Right atrium auricular region (tissue), 2 donors: Measurements from ENCODE around the gene GPR173. TPM values are rescaled to one million over a fixed set of nuclear protein-coding genes. Genes with fewer than 3 reads are reported as not detected.

Experiments used
- DNase-seq: peaks from one replicate; pipeline ENCODE4 v3.0.0-alpha.2; 2019; ENCODE audit warnings: low spot score
- H3K27ac ChIP-seq, 2 donors: fragments of 200-600 bp; sonication (generic); 1 replicate in 1 of 2; 2 replicates in 1 of 2; pipeline ENCODE4 v1.5.1; 2016 to 2019
- H3K27me3 ChIP-seq, 2 donors: fragments of 200-600 bp; sonication (generic); one replicate each; pipeline versions ENCODE4 v1.5.1 to v1.6.0; 2017 to 2019
- H3K36me3 ChIP-seq: fragments of 200-600 bp; sonication (generic); one replicate; pipeline ENCODE4 v1.5.1; 2016
- H3K4me1 ChIP-seq, 2 donors: fragments of 200-600 bp; sonication (generic); one replicate each; pipeline versions ENCODE4 v1.5.1 to v1.6.0; 2017 to 2019
- H3K4me3 ChIP-seq, 2 donors: fragments of 200-600 bp; sonication (generic); 1 replicate in 1 of 2; 2 replicates in 1 of 2; pipeline ENCODE4 v1.5.1; 2017 to 2019; ENCODE audit warnings: mild to moderate bottlenecking in 1 of 2, moderate library complexity in 1 of 2
- H3K9me3 ChIP-seq, 2 donors: fragments of 200-600 bp; sonication (generic); one replicate each; pipeline ENCODE4 v1.5.1; 2019
- CTCF ChIP-seq, 2 donors: fragments of 200-600 bp; sonication (generic); IDR thresholded peaks; one replicate each; pipeline ENCODE4 v1.5.1; 2019; ENCODE audit warnings: antibody characterized with exemption in 2 of 2
- total RNA-seq, 2 donors: library from RNA; depleted of rRNA; stranded (reverse); fragments of >200 nt; gene quantifications; one replicate each; pipeline ENCODE4 v1.1.0, GENCODE V29; 2016

Gene GPR173
- total RNA-seq, 2 donors from 2014 or later = 0.93 to 2.4 TPM

- no peak overlapping the region for H3K4me3 ChIP-seq
- no peaks in the 10 kb centered on the region for H3K27me3 ChIP-seq
- H3K27ac ChIP-seq = no peak overlapping the region
- H3K4me1 ChIP-seq = no peaks in the 10 kb centered on the region
- no peaks in the 10 kb centered on the region for H3K36me3 ChIP-seq
- peak in 1 of 2 donors; percentile 12 for TF ChIP-seq CTCF (IDR thresholded peaks at IDR 0.05)
- no peak for DNase-seq
- H3K9me3 ChIP-seq = no peaks in the 10 kb centered on the region
Observed at GRCh38 chrX:53047228-53047627, 1.4 kb upstream of the GPR173 start.

GRCh38 chrX:53049127-53049517 lies 533 bp downstream of the GPR173 start:
- no peaks in the 10 kb centered on the region for H3K4me1 ChIP-seq
- no peak for DNase-seq
- H3K27me3 ChIP-seq = no peaks in the 10 kb centered on the region
- H3K4me3 ChIP-seq = peak overlapping the region; percentile 42 to 50
- TF ChIP-seq CTCF (IDR thresholded peaks at IDR 0.05) = no peak
- H3K9me3 ChIP-seq = no peaks in the 10 kb centered on the region
- H3K27ac ChIP-seq = peak overlapping the region in 1 of 2 donors; percentile 39
- H3K36me3 ChIP-seq = no peaks in the 10 kb centered on the region

GRCh38 chrX:53050841-53051240 lies 2.3 kb downstream of the GPR173 start:
- Histone ChIP-seq H3K4me3 (no peak overlapping the region), H3K4me1 (no peaks in the 10 kb centered on the region), H3K27ac (no peak overlapping the region), H3K9me3 (no peaks in the 10 kb centered on the region), H3K36me3 (no peaks in the 10 kb centered on the region), H3K27me3 (no peaks in the 10 kb centered on the region)
- TF ChIP-seq CTCF (IDR thresholded peaks at IDR 0.05) = no peak
- no peak for DNase-seq

GRCh38 chrX:53055244-53055849 lies 6.8 kb downstream of the GPR173 start:
- Histone ChIP-seq H3K4me1 (no peaks in the 10 kb centered on the region), H3K27ac (no peak overlapping the region), H3K9me3 (no peaks in the 10 kb centered on the region), H3K27me3 (no peaks in the 10 kb centered on the region), H3K4me3 (no peak overlapping the region), H3K36me3 (no peaks in the 10 kb centered on the region)
- no peak for TF ChIP-seq CTCF (IDR thresholded peaks at IDR 0.05)
- DNase-seq = no peak

GRCh38 chrX:53056292-53056691 lies 7.7 kb downstream of the GPR173 start:
- Histone ChIP-seq H3K27ac (no peak overlapping the region), H3K4me3 (no peak overlapping the region), H3K27me3 (no peaks in the 10 kb centered on the region), H3K4me1 (no peaks in the 10 kb centered on the region), H3K36me3 (no peaks in the 10 kb centered on the region), H3K9me3 (no peaks in the 10 kb centered on the region)
- TF ChIP-seq CTCF (IDR thresholded peaks at IDR 0.05) = no peak
- no peak for DNase-seq

GRCh38 chrX:53065104-53065503 lies 16.5 kb downstream of the GPR173 start:
- no peaks in the 10 kb centered on the region for H3K4me1 ChIP-seq
- H3K36me3 ChIP-seq = no peaks in the 10 kb centered on the region
- H3K4me3 ChIP-seq = no peak overlapping the region
- H3K9me3 ChIP-seq = no peaks in the 10 kb centered on the region
- no peak for DNase-seq
- no peak for TF ChIP-seq CTCF (IDR thresholded peaks at IDR 0.05)
- H3K27ac ChIP-seq = no peak overlapping the region
- H3K27me3 ChIP-seq = no peaks in the 10 kb centered on the region
